VCaP (cell line): Measurements from ENCODE around the gene RNF144A.

ENCODE experiments used
- H3K27ac ChIP-seq: fragments of 450-650 bp; 2 replicates; pipeline ENCODE4 v1.5.1; 2017
- CTCF ChIP-seq: fragments of 450-650 bp; conservative IDR thresholded peaks from 2 replicates; pipeline ENCODE4 v1.5.1; 2017; ENCODE audit warnings: mild to moderate bottlenecking, moderate library complexity

The RNF144A gene

GRCh38 chr2:6916736-6917070 is 509 bp upstream of the RNF144A start:
- peak overlapping the region; percentile 77 for H3K27ac ChIP-seq
- no peak for TF ChIP-seq CTCF

GRCh38 chr2:6917761-6918421 is 679 bp downstream of the RNF144A start:
- peak overlapping the region; percentile 77 for H3K27ac ChIP-seq
- TF ChIP-seq CTCF: no peak

- peak overlapping the region; percentile 62; the same call in 1 of the 2 replicates for H3K27ac ChIP-seq
- TF ChIP-seq CTCF: no peak
Measured at GRCh38 chr2:6919901-6920742, 2.9 kb downstream of the RNF144A start.

- no peak for TF ChIP-seq CTCF
- H3K27ac ChIP-seq: peak overlapping the region; percentile 62; the same call in 1 of the 2 replicates
Measured at GRCh38 chr2:6920743-6921064, 3.5 kb downstream of the RNF144A start.

GRCh38 chr2:6921321-6921922 is 4.2 kb downstream of the RNF144A start:
- TF ChIP-seq CTCF: no peak
- peak overlapping the region; percentile 62 for H3K27ac ChIP-seq

- TF ChIP-seq CTCF: peak; percentile 77
- H3K27ac ChIP-seq: peak overlapping the region; percentile 62
Measured at GRCh38 chr2:6922201-6922656, 5.0 kb downstream of the RNF144A start.

GRCh38 chr2:6923319-6923718 is 6.1 kb downstream of the RNF144A start:
- peak overlapping the region; percentile 62 for H3K27ac ChIP-seq
- TF ChIP-seq CTCF: no peak
